ENCODE measurements around the gene SCN8A. TPM values are rescaled to one million over a fixed set of nuclear protein-coding genes. Genes with fewer than 3 reads are reported as not detected.

The SCN8A gene
- total RNA-seq, 1 donor from 2014 or later, result 5.0 TPM

DNA sequence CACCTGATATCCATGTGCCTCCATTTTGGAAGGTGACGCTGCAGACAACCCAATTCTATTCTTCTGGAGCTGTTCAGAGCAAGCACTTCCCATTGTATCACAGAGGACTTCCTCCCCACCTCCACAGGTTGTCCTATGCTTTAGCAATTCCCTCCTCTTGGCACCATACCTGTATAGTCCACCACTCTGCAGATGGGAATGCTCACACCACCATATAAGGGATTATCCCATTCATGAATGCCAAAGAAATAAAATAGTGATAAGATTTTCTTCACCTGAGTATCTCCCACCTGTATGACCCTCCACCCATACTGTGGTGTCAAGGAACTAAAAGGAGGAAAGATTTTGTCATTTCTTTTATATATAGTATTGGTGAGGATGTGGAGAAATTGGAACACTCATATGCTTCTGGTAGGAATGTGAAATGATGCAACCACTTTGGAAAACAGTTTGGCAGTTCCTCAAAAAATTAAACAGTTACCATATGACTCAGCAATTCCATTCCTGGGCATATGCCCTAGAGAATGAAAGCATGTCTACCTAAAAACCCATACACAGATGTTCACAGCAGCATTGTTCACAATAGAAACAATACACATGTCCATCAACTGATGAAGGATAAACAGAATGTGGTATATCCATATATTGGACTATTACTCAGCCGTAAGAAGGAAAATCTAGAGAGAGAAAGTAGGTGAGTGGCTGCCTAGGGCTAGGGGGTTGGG, 182.3 kb downstream of the SCN8A start:
- TF ChIP-seq, protein P1, sequence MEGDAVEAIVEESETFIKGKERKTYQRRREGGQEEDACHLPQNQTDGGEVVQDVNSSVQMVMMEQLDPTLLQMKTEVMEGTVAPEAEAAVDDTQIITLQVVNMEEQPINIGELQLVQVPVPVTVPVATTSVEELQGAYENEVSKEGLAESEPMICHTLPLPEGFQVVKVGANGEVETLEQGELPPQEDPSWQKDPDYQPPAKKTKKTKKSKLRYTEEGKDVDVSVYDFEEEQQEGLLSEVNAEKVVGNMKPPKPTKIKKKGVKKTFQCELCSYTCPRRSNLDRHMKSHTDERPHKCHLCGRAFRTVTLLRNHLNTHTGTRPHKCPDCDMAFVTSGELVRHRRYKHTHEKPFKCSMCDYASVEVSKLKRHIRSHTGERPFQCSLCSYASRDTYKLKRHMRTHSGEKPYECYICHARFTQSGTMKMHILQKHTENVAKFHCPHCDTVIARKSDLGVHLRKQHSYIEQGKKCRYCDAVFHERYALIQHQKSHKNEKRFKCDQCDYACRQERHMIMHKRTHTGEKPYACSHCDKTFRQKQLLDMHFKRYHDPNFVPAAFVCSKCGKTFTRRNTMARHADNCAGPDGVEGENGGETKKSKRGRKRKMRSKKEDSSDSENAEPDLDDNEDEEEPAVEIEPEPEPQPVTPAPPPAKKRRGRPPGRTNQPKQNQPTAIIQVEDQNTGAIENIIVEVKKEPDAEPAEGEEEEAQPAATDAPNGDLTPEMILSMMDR (IDR thresholded peaks at IDR 0.05; ENCODE audit: unreplicated experiment), result no peak
- no peaks in the 10 kb centered on the region for H3K4me1 Mint-ChIP-seq (ENCODE audit: unreplicated experiment)
- no peaks in the 10 kb centered on the region for H3K9me3 Mint-ChIP-seq (ENCODE audit: unreplicated experiment)
- no peak overlapping the region for H3K4me3 Mint-ChIP-seq (ENCODE audit: unreplicated experiment)
- H3K27me3 Mint-ChIP-seq (ENCODE audit: unreplicated experiment), result peaks cover 3% of the 10 kb centered on the region
- H3K36me3 Mint-ChIP-seq (ENCODE audit: low read depth, unreplicated experiment), result peaks cover 5% of the 10 kb centered on the region
- no peak for DNase-seq (ENCODE audit: low spot score)
- H3K27ac Mint-ChIP-seq (ENCODE audit: unreplicated experiment), result no peak overlapping the region

DNA sequence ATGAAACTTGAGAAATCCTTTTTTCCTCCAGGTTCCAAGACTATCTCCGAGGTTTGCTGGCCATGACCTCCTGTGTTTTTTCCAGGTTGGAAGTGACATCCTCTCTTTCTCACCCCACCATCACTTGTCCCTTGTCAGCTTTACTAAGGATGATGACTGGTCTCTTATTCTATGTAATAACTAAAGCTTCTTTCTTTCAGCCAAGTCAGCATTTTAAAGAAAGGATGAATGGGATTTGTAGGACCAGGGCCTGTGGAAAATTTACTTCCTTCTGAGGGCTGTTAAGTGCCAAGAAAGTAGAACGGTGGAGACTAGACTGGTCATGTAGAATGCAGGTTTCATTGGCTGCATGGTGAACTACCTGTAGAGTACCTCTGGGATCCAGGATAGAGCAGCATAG, 183.9 kb downstream of the SCN8A start:
- H3K9me3 Mint-ChIP-seq (ENCODE audit: unreplicated experiment), result no peaks in the 10 kb centered on the region
- TF ChIP-seq, protein P1 (IDR thresholded peaks at IDR 0.05; ENCODE audit: unreplicated experiment), result no peak
- no peak overlapping the region for H3K27ac Mint-ChIP-seq (ENCODE audit: unreplicated experiment)
- peaks cover 3% of the 10 kb centered on the region for H3K27me3 Mint-ChIP-seq (ENCODE audit: unreplicated experiment)
- no peaks in the 10 kb centered on the region for H3K4me1 Mint-ChIP-seq (ENCODE audit: unreplicated experiment)
- H3K36me3 Mint-ChIP-seq (ENCODE audit: low read depth, unreplicated experiment), result peaks cover 5% of the 10 kb centered on the region
- no peak overlapping the region for H3K4me3 Mint-ChIP-seq (ENCODE audit: unreplicated experiment)
- no peak for DNase-seq (ENCODE audit: low spot score)

DNA sequence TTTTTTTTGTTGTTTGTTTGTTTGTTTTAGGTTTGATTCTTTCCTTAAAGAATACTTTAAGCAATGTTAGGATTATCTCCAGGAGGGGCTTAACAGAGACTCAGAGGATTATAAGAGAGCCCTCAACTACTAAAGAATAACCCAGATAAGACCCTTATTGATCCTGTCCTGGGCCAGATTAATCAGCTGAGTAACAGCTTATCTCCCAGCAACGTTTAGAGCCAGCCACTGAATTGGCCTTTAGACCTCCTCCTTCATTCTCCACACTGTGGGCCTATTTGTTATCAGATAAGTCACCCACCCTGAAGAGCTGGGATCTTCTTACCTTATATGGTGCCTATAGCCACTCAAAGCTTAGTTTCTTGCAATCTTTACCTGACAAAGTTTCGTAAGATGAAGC, 186.4 kb downstream of the SCN8A start:
- H3K4me1 Mint-ChIP-seq (ENCODE audit: unreplicated experiment), result no peaks in the 10 kb centered on the region
- peaks cover 5% of the 10 kb centered on the region for H3K36me3 Mint-ChIP-seq (ENCODE audit: low read depth, unreplicated experiment)
- H3K9me3 Mint-ChIP-seq (ENCODE audit: unreplicated experiment), result no peaks in the 10 kb centered on the region
- no peak for DNase-seq (ENCODE audit: low spot score)
- TF ChIP-seq, protein P1 (IDR thresholded peaks at IDR 0.05; ENCODE audit: unreplicated experiment), result no peak
- peaks cover 3% of the 10 kb centered on the region for H3K27me3 Mint-ChIP-seq (ENCODE audit: unreplicated experiment)
- H3K27ac Mint-ChIP-seq (ENCODE audit: unreplicated experiment), result no peak overlapping the region
- H3K4me3 Mint-ChIP-seq (ENCODE audit: unreplicated experiment), result no peak overlapping the region

DNA sequence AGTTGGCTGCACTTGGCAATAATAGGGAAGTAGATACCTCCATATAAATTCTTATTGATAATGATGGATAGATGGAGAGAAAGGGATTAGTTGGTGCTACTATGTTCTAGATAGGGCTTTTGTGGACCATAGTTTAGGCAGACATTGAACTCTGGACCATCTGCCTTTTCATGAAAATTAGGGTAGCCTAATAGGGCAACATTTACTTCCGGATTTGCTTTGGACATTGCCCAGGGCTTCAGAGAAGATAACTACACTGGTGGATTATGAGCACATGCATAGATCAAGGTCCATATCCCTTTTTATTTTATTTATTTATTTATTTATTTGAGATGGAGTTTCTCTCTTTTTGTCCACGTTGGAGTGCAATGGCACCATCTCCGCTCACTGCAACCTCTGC, 186.9 kb downstream of the SCN8A start:
- Mint-ChIP-seq H3K4me3 (ENCODE audit: unreplicated experiment) (no peak overlapping the region), H3K27me3 (ENCODE audit: unreplicated experiment) (peaks cover 3% of the 10 kb centered on the region), H3K36me3 (ENCODE audit: low read depth, unreplicated experiment) (peaks cover 5% of the 10 kb centered on the region), H3K4me1 (ENCODE audit: unreplicated experiment) (no peaks in the 10 kb centered on the region), H3K9me3 (ENCODE audit: unreplicated experiment) (no peaks in the 10 kb centered on the region), H3K27ac (ENCODE audit: unreplicated experiment) (no peak overlapping the region)
- DNase-seq (ENCODE audit: low spot score), result no peak
- TF ChIP-seq, protein P1 (IDR thresholded peaks at IDR 0.05; ENCODE audit: unreplicated experiment), result no peak

DNA sequence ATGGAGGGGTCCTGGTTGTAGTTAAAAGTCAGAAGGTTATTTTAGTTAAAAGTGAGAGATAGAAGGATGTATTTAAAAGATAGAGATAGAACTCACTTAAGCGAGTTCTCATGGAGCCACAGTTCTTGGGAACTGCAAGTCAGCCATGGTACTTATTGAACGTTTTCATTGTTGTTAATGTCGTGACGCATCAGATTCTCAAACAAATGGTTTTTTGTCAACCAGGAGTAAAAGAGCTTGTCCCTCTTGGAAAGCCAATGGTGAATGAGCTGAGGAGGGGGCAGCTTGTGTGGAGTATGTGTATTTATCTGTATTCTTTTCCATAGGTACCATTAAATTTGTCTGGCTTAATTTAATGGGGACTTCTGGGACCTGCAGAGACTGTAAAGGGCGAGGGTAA, 188.8 kb downstream of the SCN8A start:
- Mint-ChIP-seq H3K9me3 (ENCODE audit: unreplicated experiment) (no peaks in the 10 kb centered on the region), H3K27me3 (ENCODE audit: unreplicated experiment) (peaks cover 3% of the 10 kb centered on the region), H3K4me1 (ENCODE audit: unreplicated experiment) (peaks cover 3% of the 10 kb centered on the region), H3K36me3 (ENCODE audit: low read depth, unreplicated experiment) (no peaks in the 10 kb centered on the region), H3K4me3 (ENCODE audit: unreplicated experiment) (no peak overlapping the region), H3K27ac (ENCODE audit: unreplicated experiment) (no peak overlapping the region)
- DNase-seq (ENCODE audit: low spot score), result no peak
- TF ChIP-seq, protein P1 (IDR thresholded peaks at IDR 0.05; ENCODE audit: unreplicated experiment), result no peak
